Ishikawa (cell line): ENCODE measurements around the gene CAMK1D.

Source experiments
- CEBPB ChIP-seq: IDR thresholded peaks from 2 replicates; pipeline ENCODE4 v1.6.1; 2012
- EP300 ChIP-seq: IDR thresholded peaks from 2 replicates; pipeline ENCODE4 v1.6.1; 2012; ENCODE audit warnings: borderline replicate concordance
- YY1 ChIP-seq: IDR thresholded peaks from 2 replicates; pipeline ENCODE4 v1.6.1; 2012; ENCODE audit warnings: low read depth
- TF ChIP-seq, protein P1 (sequence below): IDR thresholded peaks from 2 replicates; pipeline ENCODE4 v1.6.1; 2012; ENCODE audit warnings: low read depth, mild to moderate bottlenecking
- TF ChIP-seq, protein P2 (sequence below): IDR thresholded peaks from 2 replicates; pipeline ENCODE4 v1.6.1; 2012

DNA sequence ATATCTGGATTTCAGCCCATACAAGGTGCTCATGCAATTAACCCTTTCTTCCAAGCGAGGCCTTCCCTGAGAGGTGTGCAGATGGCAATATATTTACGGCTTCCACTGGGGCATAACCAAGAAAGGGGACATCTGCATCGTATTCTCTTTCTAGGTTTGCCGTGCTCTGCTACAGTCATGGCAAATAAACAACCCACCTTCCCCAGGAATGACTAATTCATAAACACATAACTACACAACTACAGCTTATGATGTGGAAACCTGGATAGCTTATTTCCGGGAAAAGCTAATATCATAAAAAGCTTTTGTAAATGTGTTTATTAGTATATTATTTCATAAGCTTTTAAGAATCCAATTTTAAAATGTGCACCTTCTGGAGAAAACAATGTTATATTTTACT, 120.0 kb downstream of the CAMK1D start:
- TF ChIP-seq CEBPB (no peak), EP300 (no peak), YY1 (no peak)
- TF ChIP-seq, protein P1, sequence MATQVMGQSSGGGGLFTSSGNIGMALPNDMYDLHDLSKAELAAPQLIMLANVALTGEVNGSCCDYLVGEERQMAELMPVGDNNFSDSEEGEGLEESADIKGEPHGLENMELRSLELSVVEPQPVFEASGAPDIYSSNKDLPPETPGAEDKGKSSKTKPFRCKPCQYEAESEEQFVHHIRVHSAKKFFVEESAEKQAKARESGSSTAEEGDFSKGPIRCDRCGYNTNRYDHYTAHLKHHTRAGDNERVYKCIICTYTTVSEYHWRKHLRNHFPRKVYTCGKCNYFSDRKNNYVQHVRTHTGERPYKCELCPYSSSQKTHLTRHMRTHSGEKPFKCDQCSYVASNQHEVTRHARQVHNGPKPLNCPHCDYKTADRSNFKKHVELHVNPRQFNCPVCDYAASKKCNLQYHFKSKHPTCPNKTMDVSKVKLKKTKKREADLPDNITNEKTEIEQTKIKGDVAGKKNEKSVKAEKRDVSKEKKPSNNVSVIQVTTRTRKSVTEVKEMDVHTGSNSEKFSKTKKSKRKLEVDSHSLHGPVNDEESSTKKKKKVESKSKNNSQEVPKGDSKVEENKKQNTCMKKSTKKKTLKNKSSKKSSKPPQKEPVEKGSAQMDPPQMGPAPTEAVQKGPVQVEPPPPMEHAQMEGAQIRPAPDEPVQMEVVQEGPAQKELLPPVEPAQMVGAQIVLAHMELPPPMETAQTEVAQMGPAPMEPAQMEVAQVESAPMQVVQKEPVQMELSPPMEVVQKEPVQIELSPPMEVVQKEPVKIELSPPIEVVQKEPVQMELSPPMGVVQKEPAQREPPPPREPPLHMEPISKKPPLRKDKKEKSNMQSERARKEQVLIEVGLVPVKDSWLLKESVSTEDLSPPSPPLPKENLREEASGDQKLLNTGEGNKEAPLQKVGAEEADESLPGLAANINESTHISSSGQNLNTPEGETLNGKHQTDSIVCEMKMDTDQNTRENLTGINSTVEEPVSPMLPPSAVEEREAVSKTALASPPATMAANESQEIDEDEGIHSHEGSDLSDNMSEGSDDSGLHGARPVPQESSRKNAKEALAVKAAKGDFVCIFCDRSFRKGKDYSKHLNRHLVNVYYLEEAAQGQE: no peak
- TF ChIP-seq, protein P2, sequence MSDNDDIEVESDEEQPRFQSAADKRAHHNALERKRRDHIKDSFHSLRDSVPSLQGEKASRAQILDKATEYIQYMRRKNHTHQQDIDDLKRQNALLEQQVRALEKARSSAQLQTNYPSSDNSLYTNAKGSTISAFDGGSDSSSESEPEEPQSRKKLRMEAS: no peak
